ENCODE results near the gene MACROD2.

DNA sequence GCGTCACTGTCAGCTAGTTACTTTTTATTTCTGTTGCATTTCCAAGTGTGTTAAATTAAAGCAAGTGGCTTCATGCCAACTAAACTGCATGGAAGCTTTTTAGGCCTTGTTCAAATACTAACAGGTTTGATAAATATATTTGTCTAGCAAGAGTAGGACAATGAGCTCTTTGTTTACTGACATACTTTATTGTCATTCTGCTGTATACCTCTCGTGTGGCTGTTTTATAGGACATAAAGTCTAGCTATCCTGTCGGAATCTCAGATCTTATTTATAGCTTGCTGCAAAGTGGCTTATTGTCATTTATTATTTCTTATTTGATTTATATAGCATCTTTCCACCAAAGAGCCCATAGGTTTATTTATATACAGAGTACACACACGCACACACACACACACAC is 1866.9 kb downstream of the MACROD2 start:
- TF ChIP-seq, protein P1, sequence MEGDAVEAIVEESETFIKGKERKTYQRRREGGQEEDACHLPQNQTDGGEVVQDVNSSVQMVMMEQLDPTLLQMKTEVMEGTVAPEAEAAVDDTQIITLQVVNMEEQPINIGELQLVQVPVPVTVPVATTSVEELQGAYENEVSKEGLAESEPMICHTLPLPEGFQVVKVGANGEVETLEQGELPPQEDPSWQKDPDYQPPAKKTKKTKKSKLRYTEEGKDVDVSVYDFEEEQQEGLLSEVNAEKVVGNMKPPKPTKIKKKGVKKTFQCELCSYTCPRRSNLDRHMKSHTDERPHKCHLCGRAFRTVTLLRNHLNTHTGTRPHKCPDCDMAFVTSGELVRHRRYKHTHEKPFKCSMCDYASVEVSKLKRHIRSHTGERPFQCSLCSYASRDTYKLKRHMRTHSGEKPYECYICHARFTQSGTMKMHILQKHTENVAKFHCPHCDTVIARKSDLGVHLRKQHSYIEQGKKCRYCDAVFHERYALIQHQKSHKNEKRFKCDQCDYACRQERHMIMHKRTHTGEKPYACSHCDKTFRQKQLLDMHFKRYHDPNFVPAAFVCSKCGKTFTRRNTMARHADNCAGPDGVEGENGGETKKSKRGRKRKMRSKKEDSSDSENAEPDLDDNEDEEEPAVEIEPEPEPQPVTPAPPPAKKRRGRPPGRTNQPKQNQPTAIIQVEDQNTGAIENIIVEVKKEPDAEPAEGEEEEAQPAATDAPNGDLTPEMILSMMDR (conservative IDR thresholded peaks at IDR 0.05; ENCODE audit: low read depth, low read length) = no peak
- TF ChIP-seq EZH2 (IDR thresholded peaks at IDR 0.05; ENCODE audit: borderline replicate concordance, low read depth, low read length, poor library complexity, severe bottlenecking) = no peak
